GM12865 (cell line): ENCODE measurements around the gene CDADC1.

Experiments used
- DNase-seq: peaks from one replicate; pipeline ENCODE4 v3.0.0; 2010; ENCODE audit warnings: low read depth
- H3K4me3 ChIP-seq: 2 replicates; pipeline ENCODE4 v1.5.1; 2011; ENCODE audit warnings: mild to moderate bottlenecking, low read depth, low read length, control low read depth
- CTCF ChIP-seq: IDR thresholded peaks from 2 replicates; pipeline ENCODE4 v1.5.1; 2011; ENCODE audit warnings: low read length, control low read depth, low read depth, inconsistent platforms; ENCODE audit not compliant: insufficient read depth; ENCODE audit errors: missing control alignments

CDADC1 gene

DNA sequence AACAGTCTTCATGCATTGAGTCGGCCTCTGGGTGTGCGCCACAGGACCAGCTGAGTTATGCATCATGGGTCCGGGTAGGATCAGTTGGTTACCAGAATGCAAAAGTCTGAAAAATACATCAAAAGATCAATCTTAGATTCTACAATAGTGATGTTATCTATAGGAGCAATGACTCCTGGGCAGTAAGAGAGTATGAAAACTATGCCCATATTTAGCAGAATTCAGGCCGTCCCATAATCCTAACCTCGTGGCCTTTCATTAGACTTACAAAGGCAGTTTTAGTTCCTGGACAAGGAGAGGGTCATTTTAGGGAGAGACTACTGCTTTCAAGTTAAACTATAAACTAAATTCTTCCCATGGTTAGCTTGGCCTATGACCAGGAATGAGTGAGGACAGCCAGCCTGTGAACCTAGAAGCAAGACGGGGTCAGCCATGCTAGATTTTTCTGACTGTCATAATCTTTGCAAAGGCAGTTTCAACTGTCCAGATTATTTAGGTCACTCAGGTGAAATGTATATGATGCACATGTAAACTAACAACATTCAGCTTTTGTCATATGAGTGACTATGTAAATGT, 11.8 kb upstream of the CDADC1 start:
- H3K4me3 ChIP-seq = no peak overlapping the region
- no peak for DNase-seq
- no peak for TF ChIP-seq CTCF

DNA sequence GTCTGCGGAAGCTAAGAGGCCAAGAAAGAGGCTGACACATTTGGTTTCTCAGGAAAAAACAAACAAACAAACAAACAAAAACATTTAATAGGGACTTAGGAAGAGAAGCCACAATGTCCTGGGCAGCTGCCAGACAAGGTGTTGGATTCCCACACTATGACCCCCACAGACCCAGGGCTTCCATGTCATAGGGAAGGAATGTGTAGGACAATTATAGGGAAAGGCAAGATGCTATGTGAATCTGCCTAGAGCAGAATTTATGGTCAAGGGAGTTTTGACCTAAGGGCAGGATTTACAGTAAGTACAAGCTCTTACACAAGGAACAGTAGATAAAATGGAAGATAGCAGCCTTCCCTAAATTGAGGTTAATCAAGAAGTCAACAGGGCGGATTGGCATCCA, 9.1 kb upstream of the CDADC1 start:
- no peak for DNase-seq
- TF ChIP-seq CTCF = no peak
- no peak overlapping the region for H3K4me3 ChIP-seq

- peak; percentile 48 for DNase-seq
- TF ChIP-seq CTCF = peak; percentile 64
- H3K4me3 ChIP-seq = no peak overlapping the region
Observed at GRCh38 chr13:49240017-49240416, 7.7 kb upstream of the CDADC1 start.

- DNase-seq = no peak
- TF ChIP-seq CTCF = no peak
- H3K4me3 ChIP-seq = no peak overlapping the region
Observed at GRCh38 chr13:49241296-49241695, 6.4 kb upstream of the CDADC1 start.

DNA sequence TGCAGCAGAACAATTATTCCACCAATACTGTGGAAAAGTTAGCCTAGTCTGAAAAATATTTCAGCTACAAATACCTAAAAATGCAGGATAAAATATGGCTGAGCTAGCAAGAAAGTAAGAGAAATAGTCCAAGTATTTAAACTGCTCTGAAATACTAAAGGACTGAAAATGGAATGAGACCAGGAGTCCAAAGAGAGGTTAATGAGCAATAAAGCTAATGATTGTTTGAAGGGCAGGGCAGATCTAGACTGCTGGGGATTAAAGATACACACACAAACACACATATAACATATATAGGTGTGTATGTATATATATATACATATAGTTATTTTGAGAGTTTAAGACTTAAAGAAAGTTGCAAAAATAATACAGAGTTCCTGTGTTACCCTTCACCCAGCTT, 2.6 kb upstream of the CDADC1 start:
- no peak overlapping the region for H3K4me3 ChIP-seq
- DNase-seq = no peak
- TF ChIP-seq CTCF = no peak

GRCh38 chr13:49246850-49247642, 679 bp upstream of the CDADC1 start:
- no peak for DNase-seq
- TF ChIP-seq CTCF = no peak
- peak overlapping the region; percentile 93 for H3K4me3 ChIP-seq
